Suprapubic skin (tissue), 4 donors: ENCODE data around the gene HYOU1. TPM values are rescaled to one million over a fixed set of nuclear protein-coding genes. Genes with fewer than 3 reads are reported as not detected.
A peak's percentile ranks its signal among the peaks of the same experiment; 100 is the strongest.

Source experiments
- DNase-seq, 2 donors: peaks; one replicate each; pipeline ENCODE4 v3.0.0-alpha.2; 2019; ENCODE audit warnings: low spot score in 2 of 2
- H3K27ac ChIP-seq: fragments of 200-600 bp; sonication (generic); one replicate; pipeline ENCODE4 v1.5.1; 2019
- H3K27me3 ChIP-seq: fragments of 200-600 bp; sonication (generic); one replicate; pipeline ENCODE4 v1.5.1; 2019
- H3K36me3 ChIP-seq: fragments of 200-600 bp; sonication (generic); one replicate; pipeline ENCODE4 v1.5.1; 2019
- H3K4me1 ChIP-seq: fragments of 200-600 bp; sonication (generic); one replicate; pipeline ENCODE4 v1.5.1; 2019
- H3K4me3 ChIP-seq: fragments of 200-600 bp; sonication (generic); one replicate; pipeline ENCODE4 v1.5.1; 2019; ENCODE audit warnings: mild to moderate bottlenecking
- H3K9me3 ChIP-seq: fragments of 200-600 bp; sonication (generic); one replicate; pipeline ENCODE4 v1.5.1; 2019
- EP300 ChIP-seq: sonication (generic); formaldehyde crosslinking; IDR thresholded peaks from one replicate; pipeline ENCODE4 v1.6.1; 2017; ENCODE audit warnings: antibody characterized with exemption
- POLR2A ChIP-seq, 2 donors: fragments of 450-650 bp; IDR thresholded peaks; one replicate each; pipeline ENCODE4 v1.6.1; 2017; ENCODE audit warnings: antibody characterized with exemption in 2 of 2, mild to moderate bottlenecking in 2 of 2, moderate library complexity in 2 of 2
- POLR2AphosphoS5 ChIP-seq, 3 donors: sonication (generic); formaldehyde crosslinking; IDR thresholded peaks; one replicate each; pipeline ENCODE4 v1.6.1; 2017; ENCODE audit warnings: antibody characterized with exemption in 3 of 3
- WGBS: methylation state at CpG from one replicate; pipeline ENCODE4 v1.1.5; 2018; 5-methylcytosine and 5-hydroxymethylcytosine counted together
- total RNA-seq, 4 donors: library from RNA; depleted of rRNA; stranded (reverse); fragments of >200 nt; gene quantifications; one replicate each; pipeline ENCODE4 v1.1.0, GENCODE V29; 2016
- TF ChIP-seq, protein P1 (sequence below), 2 donors: fragments of 200-600 bp in 1 of 2; fragments of 450-650 bp in 1 of 2; sonication (generic) in 1 of 2; IDR thresholded peaks; one replicate each; pipeline ENCODE4 v1.5.1; 2016 to 2019; ENCODE audit warnings: antibody characterized with exemption in 2 of 2, mild to moderate bottlenecking in 1 of 2, moderate library complexity in 1 of 2

The HYOU1 gene
- total RNA-seq, 4 donors from 2014 or later: 26.2 to 50.7 (median 46.2) TPM

DNA sequence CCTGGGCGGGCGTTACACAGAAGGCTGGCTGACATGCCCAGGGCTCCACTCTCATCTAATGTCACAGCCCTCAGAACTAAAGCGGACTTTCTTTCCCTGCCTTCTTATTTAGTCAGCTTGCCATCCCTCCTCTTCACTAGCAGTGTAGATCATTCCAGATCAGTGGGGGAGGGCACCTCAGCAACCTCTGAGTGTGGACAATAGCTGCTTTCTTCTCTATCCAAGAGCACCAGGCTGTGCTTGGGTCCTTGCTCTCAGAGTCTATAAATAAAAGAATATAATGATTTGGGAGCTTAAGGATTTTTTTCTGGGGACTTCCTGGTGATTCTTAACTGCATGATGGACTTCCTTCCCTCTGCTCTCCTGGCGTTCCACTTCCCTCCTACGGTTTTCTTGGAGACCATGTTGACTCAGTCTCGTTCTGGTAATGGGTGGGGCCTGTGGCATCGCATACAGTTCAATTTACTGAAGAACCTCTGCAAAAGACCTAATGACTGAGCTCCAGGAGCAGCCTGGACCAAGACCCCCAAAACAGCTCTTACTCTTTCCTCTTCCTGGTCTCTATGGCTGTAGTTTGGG lies 24.8 kb upstream of the HYOU1 start:
- TF ChIP-seq POLR2A (IDR thresholded peaks at IDR 0.05) (no peak), EP300 (no peak), POLR2AphosphoS5 (IDR thresholded peaks at IDR 0.05) (no peak)
- TF ChIP-seq, protein P1, sequence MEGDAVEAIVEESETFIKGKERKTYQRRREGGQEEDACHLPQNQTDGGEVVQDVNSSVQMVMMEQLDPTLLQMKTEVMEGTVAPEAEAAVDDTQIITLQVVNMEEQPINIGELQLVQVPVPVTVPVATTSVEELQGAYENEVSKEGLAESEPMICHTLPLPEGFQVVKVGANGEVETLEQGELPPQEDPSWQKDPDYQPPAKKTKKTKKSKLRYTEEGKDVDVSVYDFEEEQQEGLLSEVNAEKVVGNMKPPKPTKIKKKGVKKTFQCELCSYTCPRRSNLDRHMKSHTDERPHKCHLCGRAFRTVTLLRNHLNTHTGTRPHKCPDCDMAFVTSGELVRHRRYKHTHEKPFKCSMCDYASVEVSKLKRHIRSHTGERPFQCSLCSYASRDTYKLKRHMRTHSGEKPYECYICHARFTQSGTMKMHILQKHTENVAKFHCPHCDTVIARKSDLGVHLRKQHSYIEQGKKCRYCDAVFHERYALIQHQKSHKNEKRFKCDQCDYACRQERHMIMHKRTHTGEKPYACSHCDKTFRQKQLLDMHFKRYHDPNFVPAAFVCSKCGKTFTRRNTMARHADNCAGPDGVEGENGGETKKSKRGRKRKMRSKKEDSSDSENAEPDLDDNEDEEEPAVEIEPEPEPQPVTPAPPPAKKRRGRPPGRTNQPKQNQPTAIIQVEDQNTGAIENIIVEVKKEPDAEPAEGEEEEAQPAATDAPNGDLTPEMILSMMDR (IDR thresholded peaks at IDR 0.05): no peak
- H3K4me3 ChIP-seq: no peak overlapping the region
- H3K9me3 ChIP-seq: no peaks in the 10 kb centered on the region
- no peak for DNase-seq
- 64% methylated on average over 7 of the region's 7 CpGs for WGBS
- peaks cover 58% of the 10 kb centered on the region for H3K36me3 ChIP-seq
- no peaks in the 10 kb centered on the region for H3K27me3 ChIP-seq
- H3K4me1 ChIP-seq: peaks cover 15% of the 10 kb centered on the region
- no peak overlapping the region for H3K27ac ChIP-seq

DNA sequence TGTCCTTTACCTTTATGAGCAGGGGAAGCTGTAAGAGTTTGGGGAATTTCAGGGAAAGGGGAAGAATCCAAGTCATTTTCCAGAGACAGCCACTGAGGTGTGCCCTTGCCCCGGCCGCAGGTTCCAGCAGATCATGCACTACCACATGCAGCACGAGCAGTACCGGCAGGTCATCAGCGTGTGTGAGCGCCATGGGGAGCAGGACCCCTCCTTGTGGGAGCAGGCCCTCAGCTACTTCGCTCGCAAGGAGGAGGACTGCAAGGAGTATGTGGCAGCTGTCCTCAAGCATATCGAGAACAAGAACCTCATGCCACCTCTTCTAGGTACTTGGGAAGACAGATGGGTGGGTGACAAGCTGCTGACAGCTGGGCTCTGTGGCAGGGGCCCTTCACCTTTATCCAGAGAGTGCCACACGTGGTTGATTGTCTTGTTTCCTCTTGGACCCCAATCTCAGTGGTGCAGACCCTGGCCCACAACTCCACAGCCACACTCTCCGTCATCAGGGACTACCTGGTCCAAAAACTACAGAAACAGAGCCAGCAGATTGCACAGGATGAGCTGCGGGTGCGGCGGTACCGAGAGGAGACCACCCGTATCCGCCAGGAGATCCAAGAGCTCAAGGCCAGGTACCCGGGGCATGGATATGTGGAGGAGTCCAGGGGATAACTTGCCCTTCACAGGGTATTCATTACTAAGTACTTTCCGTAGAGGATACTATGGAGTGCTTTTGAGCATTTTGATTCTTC lies 21.8 kb upstream of the HYOU1 start:
- no peak for DNase-seq
- TF ChIP-seq POLR2AphosphoS5 (IDR thresholded peaks at IDR 0.05) (no peak), POLR2A (IDR thresholded peaks at IDR 0.05) (no peak), EP300 (no peak)
- TF ChIP-seq, protein P1 (IDR thresholded peaks at IDR 0.05): no peak
- no peaks in the 10 kb centered on the region for H3K9me3 ChIP-seq
- H3K4me3 ChIP-seq: no peak overlapping the region
- no peaks in the 10 kb centered on the region for H3K27me3 ChIP-seq
- WGBS: 90% methylated on average over 14 of the region's 19 CpGs
- peaks cover 84% of the 10 kb centered on the region for H3K36me3 ChIP-seq
- H3K4me1 ChIP-seq: no peaks in the 10 kb centered on the region
- no peak overlapping the region for H3K27ac ChIP-seq

GRCh38 chr11:119077839-119078238 lies 20.8 kb upstream of the HYOU1 start:
- no peak for DNase-seq
- Histone ChIP-seq H3K9me3 (no peaks in the 10 kb centered on the region), H3K36me3 (peaks cover 94% of the 10 kb centered on the region), H3K27me3 (no peaks in the 10 kb centered on the region), H3K27ac (no peak overlapping the region), H3K4me1 (no peaks in the 10 kb centered on the region), H3K4me3 (no peak overlapping the region)
- TF ChIP-seq, protein P1 (IDR thresholded peaks at IDR 0.05): no peak
- TF ChIP-seq POLR2A (IDR thresholded peaks at IDR 0.05) (no peak), POLR2AphosphoS5 (IDR thresholded peaks at IDR 0.05) (no peak)
- WGBS: 82% methylated on average over 11 of the region's 11 CpGs

- Histone ChIP-seq H3K27me3 (no peaks in the 10 kb centered on the region), H3K4me3 (peak within 1 kb of the TSS; percentile 94), H3K27ac (peak within 1 kb of the TSS; percentile 93), H3K9me3 (no peaks in the 10 kb centered on the region), H3K4me1 (peaks cover 37% of the 10 kb centered on the region), H3K36me3 (peaks cover 27% of the 10 kb centered on the region)
- TF ChIP-seq POLR2A (IDR thresholded peaks at IDR 0.05): peak in 1 of 2 donors; percentile 56
- TF ChIP-seq, protein P1 (IDR thresholded peaks at IDR 0.05): no peak
- TF ChIP-seq POLR2AphosphoS5 (IDR thresholded peaks at IDR 0.05): peak in 2 of 3 donors; percentile 36 to 74
- TF ChIP-seq EP300: no peak
- DNase-seq: peak; percentile 99
- under 1% methylated on average over 26 of the region's 49 CpGs for WGBS
Observed at GRCh38 chr11:119067371-119068222, 10.6 kb upstream of the HYOU1 start, which contains the start of gene VPS11. Gene VPS11, plus strand, starts transcription at chr11:119067818. Its CDS starts 6 bp downstream, at chr11:119067824.

DNA sequence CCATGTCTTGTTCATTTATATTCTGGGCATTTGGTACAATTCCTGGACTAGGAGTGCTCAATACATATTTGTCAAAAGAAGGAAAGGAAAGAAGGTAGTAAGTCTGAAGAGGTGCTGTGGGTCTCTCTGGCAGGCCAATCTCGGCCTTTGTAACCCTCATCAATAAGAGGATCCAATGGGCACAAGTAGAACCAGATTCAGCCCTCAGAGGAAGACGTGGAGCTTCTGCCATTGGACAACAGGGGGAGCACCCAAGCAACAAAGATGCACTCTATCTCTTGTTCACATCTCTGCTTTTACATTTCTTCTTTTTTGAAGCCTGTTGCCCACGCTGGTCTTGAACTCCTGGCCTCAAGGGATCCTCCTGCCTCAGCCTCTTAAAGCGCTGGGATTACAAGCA lies 8.4 kb upstream of the HYOU1 start:
- no peaks in the 10 kb centered on the region for H3K9me3 ChIP-seq
- H3K4me3 ChIP-seq: no peak overlapping the region
- TF ChIP-seq POLR2AphosphoS5 (IDR thresholded peaks at IDR 0.05): no peak
- TF ChIP-seq, protein P1 (IDR thresholded peaks at IDR 0.05): peak in 1 of 2 donors; percentile 35
- peaks cover 5% of the 10 kb centered on the region for H3K36me3 ChIP-seq
- no peak overlapping the region for H3K27ac ChIP-seq
- 67% methylated on average over 4 of the region's 4 CpGs for WGBS
- no peak for DNase-seq
- no peaks in the 10 kb centered on the region for H3K27me3 ChIP-seq
- peaks cover 37% of the 10 kb centered on the region for H3K4me1 ChIP-seq
